GM12892 (cell line): ENCODE results near the gene LTN1.
"Not testable (repeated sequence)": the region's sequence is repeated elsewhere in the genome, so short reads cannot be mapped to it uniquely, and the experiment has no call there.

ENCODE experiments used
- POLR2A ChIP-seq: IDR thresholded peaks from 2 replicates; pipeline ENCODE4 v1.6.1; 2011; ENCODE audit warnings: low read depth, low read length, control low read depth
- POLR2AphosphoS5 ChIP-seq: IDR thresholded peaks from 2 replicates; pipeline ENCODE4 v1.6.1; 2011; ENCODE audit warnings: low read depth, low read length, control low read depth

- not testable (repeated sequence) for TF ChIP-seq POLR2A, POLR2AphosphoS5
Measured at GRCh38 chr21:29011236-29011635, 18.6 kb upstream of the LTN1 start.
